Activated CD4-positive, alpha-beta memory T cell treated with anti-CD3 and anti-CD28 coated beads, Interleukin-2, amount 10 ng/mL, durations not matched to agents 7 days and 5 days (primary cell): ENCODE measurements around the gene MBP. TPM values are rescaled to one million over a fixed set of nuclear protein-coding genes. Genes with fewer than 3 reads are reported as not detected.

Experiments
- CTCF ChIA-PET: fragments of 350-600 bp; sonication (Branson Sonifier 250); formaldehyde crosslinking; loops from one replicate; lab custom pipeline; 2021; ENCODE audit warnings: antibody characterized with exemption, inconsistent platforms; lab: Charles Lee
- POLR2A ChIA-PET: fragments of 350-600 bp; sonication (Branson Sonifier 250); formaldehyde crosslinking; loops from one replicate; lab custom pipeline; 2021; ENCODE audit warnings: antibody characterized with exemption; lab: Charles Lee
- DNase-seq: peaks from one replicate; pipeline ENCODE4 v3.0.0-alpha.2; 2020
- H3K27ac Mint-ChIP-seq: one replicate; pipeline ENCODE4 v1.8.0; 2021; ENCODE audit warnings: mild to moderate bottlenecking, mixed read lengths
- H3K27me3 Mint-ChIP-seq: one replicate; pipeline ENCODE4 v1.8.0; 2021; ENCODE audit warnings: mixed read lengths
- H3K36me3 Mint-ChIP-seq: one replicate; pipeline ENCODE4 v1.8.0; 2021; ENCODE audit warnings: low read depth, mixed read lengths
- H3K4me1 Mint-ChIP-seq: one replicate; pipeline ENCODE4 v1.8.0; 2021; ENCODE audit warnings: mixed read lengths
- H3K4me3 Mint-ChIP-seq: one replicate; pipeline ENCODE4 v1.8.0; 2021; ENCODE audit warnings: mild to moderate bottlenecking, mixed read lengths
- H3K9me3 Mint-ChIP-seq: one replicate; pipeline ENCODE4 v1.8.0; 2021; ENCODE audit warnings: mixed read lengths
- total RNA-seq, 2 experiments: library from RNA; stranded (reverse); gene quantifications; one replicate each; pipeline ENCODE4 v1.2.3, GENCODE V29; 2021

MBP gene
- total RNA-seq, 2 experiments from 2014 or later = 81.4 to 95.3 TPM

DNA sequence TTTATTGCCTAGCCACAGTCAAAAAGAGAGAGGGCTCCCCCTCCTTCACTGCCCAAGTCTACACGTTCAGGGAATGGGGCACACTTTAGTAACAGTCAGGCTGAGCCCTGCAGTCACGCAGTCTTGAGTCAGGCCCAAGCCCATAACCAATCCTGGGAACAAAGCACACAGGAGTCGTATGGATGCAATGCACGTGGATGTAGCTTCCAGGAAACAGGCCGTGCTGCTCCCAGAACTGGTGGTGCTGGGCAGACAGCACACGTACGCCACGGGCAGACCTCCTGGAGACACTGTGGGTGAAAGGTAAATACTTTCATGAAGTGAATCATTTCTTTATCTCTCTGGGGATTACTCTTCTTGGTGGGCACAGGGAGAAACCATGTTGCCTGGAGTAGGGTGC, 30.0 kb upstream of the MBP start:
- no peaks in the 10 kb centered on the region for H3K36me3 Mint-ChIP-seq
- no peaks in the 10 kb centered on the region for H3K9me3 Mint-ChIP-seq
- ChIA-PET CTCF (no interaction called here), POLR2A (no interaction called here)
- H3K27ac Mint-ChIP-seq = no peak overlapping the region
- H3K27me3 Mint-ChIP-seq = peaks cover 13% of the 10 kb centered on the region
- H3K4me3 Mint-ChIP-seq = no peak overlapping the region
- no peaks in the 10 kb centered on the region for H3K4me1 Mint-ChIP-seq
- no peak for DNase-seq

DNA sequence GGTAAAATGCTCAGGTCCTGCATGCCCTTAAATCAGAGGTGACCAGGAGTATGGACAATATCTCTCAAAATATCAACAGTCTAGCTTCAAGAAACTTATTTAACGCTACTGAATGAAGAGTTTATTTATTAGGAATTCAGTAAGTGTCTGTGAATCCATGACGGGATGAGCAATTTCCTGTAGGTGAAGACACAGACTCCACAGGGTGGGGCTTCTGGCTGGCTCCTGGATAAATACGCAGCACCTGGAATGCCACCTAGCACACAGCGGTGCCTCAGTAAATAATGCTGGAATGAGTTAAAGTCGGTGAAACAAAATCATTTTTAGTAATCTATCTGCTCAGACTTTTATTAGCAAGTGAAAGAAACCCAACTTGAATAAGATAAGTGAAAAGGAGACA, 29.4 kb upstream of the MBP start:
- CTCF ChIA-PET = no interaction called here
- no peaks in the 10 kb centered on the region for H3K9me3 Mint-ChIP-seq
- H3K27ac Mint-ChIP-seq = no peak overlapping the region
- POLR2A ChIA-PET = no interaction called here
- no peaks in the 10 kb centered on the region for H3K4me1 Mint-ChIP-seq
- no peak for DNase-seq
- no peak overlapping the region for H3K4me3 Mint-ChIP-seq
- no peaks in the 10 kb centered on the region for H3K36me3 Mint-ChIP-seq
- H3K27me3 Mint-ChIP-seq = peaks cover 16% of the 10 kb centered on the region

DNA sequence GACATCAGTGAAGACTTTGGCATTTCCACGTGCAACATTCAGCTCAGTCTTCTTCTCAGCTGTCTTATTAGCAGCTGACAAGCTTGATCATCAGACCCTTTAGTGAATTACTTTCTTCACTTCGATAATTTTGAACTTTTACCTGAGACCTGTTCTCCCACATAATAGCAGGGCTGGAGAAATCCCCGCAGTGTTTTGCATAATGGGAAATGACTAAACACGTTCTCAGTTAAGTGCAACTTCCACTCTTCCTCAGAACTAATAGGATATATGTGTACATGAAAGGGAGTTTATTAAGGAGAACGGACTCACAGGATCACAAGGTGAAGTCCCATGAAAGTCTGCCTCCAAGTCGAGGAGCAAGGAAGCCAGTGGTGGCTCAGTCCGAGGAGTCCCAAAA, 28.8 kb upstream of the MBP start:
- H3K27ac Mint-ChIP-seq = no peak overlapping the region
- no peak for DNase-seq
- no peak overlapping the region for H3K4me3 Mint-ChIP-seq
- CTCF ChIA-PET = interaction anchor here (0.7 kb wide), 1 partner anchor 96 kb away, joined by 4 read pairs; no protein-coding TSS in a partner anchor
- no peaks in the 10 kb centered on the region for H3K4me1 Mint-ChIP-seq
- H3K27me3 Mint-ChIP-seq = peaks cover 16% of the 10 kb centered on the region
- no peaks in the 10 kb centered on the region for H3K36me3 Mint-ChIP-seq
- H3K9me3 Mint-ChIP-seq = no peaks in the 10 kb centered on the region
- POLR2A ChIA-PET = no interaction called here

DNA sequence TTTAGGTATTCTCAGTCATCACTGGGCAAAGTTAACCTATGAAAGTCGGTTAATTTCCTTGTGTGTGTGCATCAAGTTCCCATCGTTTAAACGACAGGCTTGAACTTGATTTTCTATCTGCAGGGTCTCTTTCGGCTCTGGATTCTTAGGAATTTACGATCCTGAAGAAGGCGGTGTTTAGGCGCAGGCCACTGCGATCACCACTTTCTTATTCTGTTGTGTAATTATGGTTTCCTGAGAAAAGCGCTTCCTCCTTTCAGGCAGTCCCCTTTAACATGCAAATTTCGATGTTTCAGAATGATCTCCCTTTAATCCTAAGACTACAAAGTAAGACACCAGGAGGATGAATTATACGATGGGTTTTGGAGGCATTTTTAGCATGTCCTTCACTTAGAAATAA, 27.9 kb upstream of the MBP start:
- Mint-ChIP-seq H3K4me1 (no peaks in the 10 kb centered on the region), H3K9me3 (no peaks in the 10 kb centered on the region), H3K27ac (no peak overlapping the region), H3K27me3 (peaks cover 16% of the 10 kb centered on the region), H3K4me3 (no peak overlapping the region), H3K36me3 (no peaks in the 10 kb centered on the region)
- CTCF ChIA-PET = no interaction called here
- no peak for DNase-seq
- POLR2A ChIA-PET = no interaction called here

DNA sequence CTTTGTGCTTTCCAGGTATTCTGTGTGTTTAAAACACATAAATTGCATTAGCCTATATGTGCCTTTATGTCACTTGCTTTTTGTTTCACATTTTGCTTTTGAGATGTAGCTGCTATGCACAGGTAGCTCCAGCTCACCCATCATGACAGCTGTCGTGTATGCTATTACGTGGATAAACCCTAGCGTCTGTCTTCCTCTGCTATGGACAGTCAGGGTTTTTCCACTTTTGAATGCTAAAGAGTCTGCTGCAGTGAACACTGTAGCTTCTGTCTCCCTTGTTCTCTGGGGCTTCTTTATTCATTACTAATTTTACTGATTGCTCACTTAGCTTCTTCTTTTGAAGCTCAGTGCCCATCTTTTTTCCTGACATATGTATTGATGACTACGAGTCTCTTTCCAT, 24.7 kb upstream of the MBP start:
- POLR2A ChIA-PET = no interaction called here
- Mint-ChIP-seq H3K27me3 (peaks cover 11% of the 10 kb centered on the region), H3K4me1 (peaks cover 3% of the 10 kb centered on the region), H3K27ac (no peak overlapping the region), H3K4me3 (no peak overlapping the region), H3K9me3 (no peaks in the 10 kb centered on the region), H3K36me3 (no peaks in the 10 kb centered on the region)
- CTCF ChIA-PET = no interaction called here
- DNase-seq = no peak

DNA sequence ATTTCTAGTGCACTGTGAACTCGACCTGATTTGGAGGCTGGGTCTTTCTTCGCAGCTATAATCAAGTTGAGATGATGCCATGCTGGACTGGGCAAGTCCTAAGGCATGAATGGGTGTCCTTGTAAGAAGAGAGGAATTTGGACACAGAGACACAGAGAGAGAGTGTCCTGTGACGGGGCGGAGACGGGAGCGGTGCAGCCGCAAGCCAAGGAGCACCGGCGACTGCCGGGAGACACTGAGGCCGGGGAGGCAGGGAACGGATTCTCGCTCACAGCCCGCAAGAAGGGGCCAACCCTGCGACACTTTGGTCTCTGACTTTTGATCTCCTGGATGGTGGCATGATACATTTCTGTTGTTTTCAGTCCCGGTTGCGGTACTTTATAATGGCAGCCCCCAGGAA, 22.4 kb upstream of the MBP start:
- Mint-ChIP-seq H3K4me1 (peaks cover 17% of the 10 kb centered on the region), H3K36me3 (no peaks in the 10 kb centered on the region), H3K9me3 (no peaks in the 10 kb centered on the region), H3K27me3 (peaks cover 8% of the 10 kb centered on the region), H3K27ac (no peak overlapping the region), H3K4me3 (no peak overlapping the region)
- CTCF ChIA-PET = no interaction called here
- no peak for DNase-seq
- POLR2A ChIA-PET = no interaction called here

DNA sequence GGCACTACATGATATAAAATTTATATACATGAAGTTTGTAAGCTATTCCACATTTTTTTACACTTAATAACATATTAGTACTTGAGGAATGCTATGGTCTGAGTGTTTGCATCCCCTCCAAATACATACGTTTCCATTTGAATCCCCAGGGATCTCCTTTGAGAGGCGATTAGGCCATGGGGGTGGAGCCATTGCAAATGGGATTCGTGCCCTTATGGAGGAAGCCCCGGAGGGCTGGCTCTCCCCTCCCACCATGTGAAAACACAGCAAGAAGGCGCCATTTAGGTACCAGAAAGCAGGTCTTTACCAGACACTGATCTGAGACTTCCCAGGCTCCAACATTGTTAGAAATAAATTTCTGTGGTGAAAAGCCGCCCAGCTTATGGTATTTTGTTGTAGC, 20.8 kb upstream of the MBP start:
- POLR2A ChIA-PET = interaction anchor here (1.1 kb wide), 1 partner anchor 21 kb away, joined by 3 read pairs; the partner anchor contains the start of gene MBP
- no peak overlapping the region for H3K4me3 Mint-ChIP-seq
- no peaks in the 10 kb centered on the region for H3K9me3 Mint-ChIP-seq
- H3K27me3 Mint-ChIP-seq = peaks cover 6% of the 10 kb centered on the region
- H3K4me1 Mint-ChIP-seq = peaks cover 17% of the 10 kb centered on the region
- H3K36me3 Mint-ChIP-seq = no peaks in the 10 kb centered on the region
- no peak overlapping the region for H3K27ac Mint-ChIP-seq
- CTCF ChIA-PET = interaction anchor here (1.3 kb wide), 1 partner anchor 153 kb away, joined by 4 read pairs; no protein-coding TSS in a partner anchor
- DNase-seq = no peak

DNA sequence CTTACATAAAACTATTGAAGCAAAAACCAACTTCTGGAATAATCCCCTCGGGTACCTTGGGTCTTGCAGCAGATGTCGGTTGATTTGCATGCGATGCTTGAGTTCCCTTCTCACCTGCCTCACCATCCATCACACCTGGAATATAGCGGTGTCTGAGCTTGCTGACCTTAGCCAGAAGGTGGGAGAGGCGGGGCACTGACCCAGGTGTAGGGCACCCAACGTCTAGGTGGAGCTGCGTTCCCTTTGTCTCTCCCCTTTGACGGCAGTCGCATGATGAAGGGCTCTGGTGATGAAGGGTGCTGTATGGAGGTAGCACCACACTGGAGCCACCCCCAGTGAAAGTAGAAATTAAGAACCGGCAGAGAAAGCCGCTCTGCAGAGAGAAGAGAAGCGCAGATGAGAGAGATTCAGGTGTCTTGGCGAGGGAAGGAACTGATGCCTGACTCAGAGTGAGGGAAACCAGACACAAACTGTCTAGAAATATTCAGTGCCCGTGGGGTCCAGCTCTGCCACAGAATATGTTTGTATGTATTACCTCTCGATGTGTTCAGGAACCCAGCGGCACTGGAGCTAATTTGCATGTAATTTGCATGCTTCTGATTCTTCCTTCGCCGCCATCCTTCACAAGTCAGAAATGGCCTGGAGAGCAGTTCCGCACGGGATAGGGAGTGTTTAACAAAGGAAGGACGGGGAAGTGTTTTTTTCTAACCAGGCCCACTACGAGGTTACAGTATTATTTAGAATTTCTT, 19.4 kb upstream of the MBP start:
- ChIA-PET POLR2A (interaction anchor here (0.9 kb wide), 1 partner anchor 20 kb away, joined by 3 read pairs; the partner anchor contains the start of gene MBP), CTCF (interaction anchor here (1.3 kb wide), 1 partner anchor 152 kb away, joined by 4 read pairs; no protein-coding TSS in a partner anchor)
- DNase-seq = no peak
- peaks cover 4% of the 10 kb centered on the region for H3K36me3 Mint-ChIP-seq
- H3K4me1 Mint-ChIP-seq = peaks cover 28% of the 10 kb centered on the region
- H3K27ac Mint-ChIP-seq = no peak overlapping the region
- no peaks in the 10 kb centered on the region for H3K9me3 Mint-ChIP-seq
- peaks cover 3% of the 10 kb centered on the region for H3K27me3 Mint-ChIP-seq
- no peak overlapping the region for H3K4me3 Mint-ChIP-seq

DNA sequence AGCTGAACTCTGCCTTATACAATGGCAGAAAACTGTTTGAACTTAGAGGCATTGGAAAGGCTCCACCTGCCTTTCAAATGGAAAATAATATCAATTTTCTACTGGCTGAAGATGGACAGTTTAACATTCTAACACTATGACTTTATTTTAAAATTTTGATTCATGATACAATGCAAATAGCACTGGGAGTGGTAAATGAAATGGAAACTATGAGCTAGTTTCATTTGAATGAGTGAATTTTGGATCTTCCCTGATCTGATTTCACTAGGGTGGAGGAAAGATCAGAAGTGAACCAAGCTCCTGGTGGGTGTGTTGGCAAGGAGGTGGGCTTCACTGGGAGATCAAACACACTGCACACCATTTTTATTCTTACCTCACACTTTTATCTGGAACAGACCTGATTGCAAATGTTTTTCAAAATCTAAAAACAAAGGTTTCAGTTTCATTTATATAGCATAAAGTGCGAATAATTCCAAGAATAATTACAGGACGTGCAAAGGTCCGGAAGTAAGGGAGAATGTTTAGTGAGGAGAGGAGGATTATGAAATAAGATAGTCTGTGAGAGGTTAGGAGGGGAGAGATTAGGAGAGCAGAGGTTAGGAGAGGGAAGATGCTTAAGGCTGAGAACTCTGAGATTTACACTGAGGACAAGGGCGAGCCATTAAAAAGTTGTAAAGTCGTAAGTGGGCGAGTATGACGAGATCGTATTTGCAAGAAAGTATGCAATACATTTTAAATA, 18.6 kb upstream of the MBP start:
- H3K27ac Mint-ChIP-seq = peak overlapping the region; percentile 33
- H3K36me3 Mint-ChIP-seq = peaks cover 4% of the 10 kb centered on the region
- DNase-seq = no peak
- ChIA-PET POLR2A (interaction anchor here (0.9 kb wide), 2 partner anchors 10 to 19 kb away, joined by 3 to 4 read pairs; partner anchors contain the start of gene MBP), CTCF (no interaction called here)
- no peak overlapping the region for H3K4me3 Mint-ChIP-seq
- peaks cover 32% of the 10 kb centered on the region for H3K4me1 Mint-ChIP-seq
- peaks cover 3% of the 10 kb centered on the region for H3K27me3 Mint-ChIP-seq
- H3K9me3 Mint-ChIP-seq = peaks cover under 1% of the 10 kb centered on the region

DNA sequence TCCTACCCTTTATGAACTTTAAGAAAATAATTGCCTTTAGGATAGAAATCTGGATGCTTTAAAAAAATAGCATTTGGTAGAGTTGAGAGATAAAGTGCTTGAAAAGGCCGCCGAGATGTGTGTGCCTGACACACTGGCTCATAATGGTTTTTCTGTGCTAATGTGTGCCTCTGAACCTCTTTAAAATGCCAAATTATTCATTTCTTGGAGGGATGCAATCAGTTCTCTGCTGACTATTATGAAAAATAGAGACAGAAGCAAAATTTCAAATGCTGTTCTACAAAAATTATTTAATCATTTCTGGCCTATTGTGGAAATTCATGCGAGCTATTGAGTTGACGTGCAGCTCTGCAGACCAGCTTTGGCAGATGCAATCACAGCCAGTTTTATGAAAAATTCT, 18.0 kb upstream of the MBP start:
- no peak for DNase-seq
- Mint-ChIP-seq H3K36me3 (peaks cover 4% of the 10 kb centered on the region), H3K27ac (no peak overlapping the region), H3K4me1 (peaks cover 35% of the 10 kb centered on the region), H3K27me3 (peaks cover 3% of the 10 kb centered on the region), H3K9me3 (peaks cover 2% of the 10 kb centered on the region), H3K4me3 (no peak overlapping the region)
- POLR2A ChIA-PET = interaction anchor here (0.9 to 1.0 kb wide), 2 partner anchors 10 to 17 kb away, joined by 3 to 4 read pairs; no protein-coding TSS in a partner anchor
- CTCF ChIA-PET = no interaction called here

DNA sequence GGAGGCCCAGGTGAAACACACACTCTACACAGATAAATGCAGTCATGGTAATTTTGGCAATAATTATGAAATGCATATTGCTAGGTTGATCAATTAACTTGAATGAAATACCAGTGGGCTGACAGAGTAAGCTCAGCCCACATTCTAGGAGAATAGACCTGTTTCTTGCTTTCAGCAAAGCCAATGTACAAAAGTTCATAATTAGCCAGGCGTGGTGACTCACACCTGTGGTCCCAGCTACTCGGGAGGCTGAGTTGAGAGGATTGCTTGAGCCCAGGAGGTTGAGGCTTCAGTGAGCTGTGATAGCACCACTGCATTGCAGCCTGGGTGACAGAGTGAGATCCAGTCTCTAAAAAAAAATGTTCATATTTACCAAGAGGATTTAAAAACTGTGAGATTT, 15.7 kb upstream of the MBP start:
- Mint-ChIP-seq H3K4me1 (peaks cover 44% of the 10 kb centered on the region), H3K27ac (no peak overlapping the region), H3K9me3 (peaks cover 21% of the 10 kb centered on the region), H3K36me3 (peaks cover 23% of the 10 kb centered on the region), H3K4me3 (no peak overlapping the region), H3K27me3 (peaks cover 1% of the 10 kb centered on the region)
- DNase-seq = no peak
- ChIA-PET CTCF (interaction anchor here (1.5 kb wide), 1 partner anchor 63 kb away, joined by 4 read pairs; no protein-coding TSS in a partner anchor), POLR2A (interaction anchor here (0.6 to 1.1 kb wide), 2 partner anchors 16 to 75 kb away, joined by 3 read pairs; partner anchors contain the start of gene MBP)

DNA sequence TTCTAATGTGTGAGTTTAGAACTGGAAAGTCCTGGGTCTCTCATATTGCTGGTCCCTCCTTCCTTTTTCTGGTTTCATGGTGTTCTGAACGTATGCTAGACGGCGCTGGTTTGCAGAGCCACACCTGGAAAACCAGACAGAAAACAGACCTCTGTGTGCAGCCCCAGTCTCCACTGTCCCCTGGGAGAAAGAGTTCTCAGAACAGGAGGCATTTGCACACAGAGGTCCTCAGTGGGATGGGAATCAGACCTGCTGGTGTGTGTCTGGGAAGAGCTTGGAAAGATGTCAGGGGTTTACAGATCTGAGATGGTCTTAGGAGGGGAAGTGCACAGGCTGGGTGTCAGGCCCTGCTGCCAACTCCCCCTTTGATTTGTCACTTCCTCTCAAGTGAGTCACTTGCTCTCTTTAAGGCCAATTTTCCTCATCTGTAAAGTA, 14.9 kb upstream of the MBP start:
- H3K27me3 Mint-ChIP-seq = peaks cover 1% of the 10 kb centered on the region
- POLR2A ChIA-PET = interaction anchor here (0.6 to 1.1 kb wide), 3 partner anchors 15 to 74 kb away, joined by 3 to 6 read pairs (median 3); partner anchors contain the start of gene MBP
- CTCF ChIA-PET = no interaction called here

More for the DNA sequence above, 14.9 kb upstream of the MBP start:
- DNase-seq = no peak
- Mint-ChIP-seq H3K4me1 (peaks cover 44% of the 10 kb centered on the region), H3K9me3 (peaks cover 30% of the 10 kb centered on the region), H3K4me3 (no peak overlapping the region), H3K36me3 (peaks cover 30% of the 10 kb centered on the region), H3K27ac (peak overlapping the region; percentile 27)
